Calu3 (cell line): Measurements from ENCODE around the gene TMC2. TPM values are rescaled to one million over a fixed set of nuclear protein-coding genes. Genes with fewer than 3 reads are reported as not detected.

Experiments used
- BruUV-seq: library from RNA; stranded (reverse); fragments of 400-500 nt; replicated peaks from 2 replicates; lab custom pipeline; 2021; lab: Mats Ljungman, UMichigan
- CTCF ChIA-PET: fragments of 300-600 bp; sonication (Branson Sonifier 250); formaldehyde crosslinking; loops from one replicate; lab custom pipeline; 2022; ENCODE audit warnings: antibody characterized with exemption; lab: Charles Lee
- DNase-seq: peaks from one replicate; pipeline ENCODE4 v3.0.0; 2022
- H3K27ac Mint-ChIP-seq: one replicate; pipeline ENCODE4 v1.8.0; 2022; ENCODE audit warnings: mixed read lengths; ENCODE audit not compliant: unreplicated experiment
- H3K27me3 Mint-ChIP-seq: one replicate; pipeline ENCODE4 v1.8.0; 2022; ENCODE audit warnings: mixed read lengths; ENCODE audit not compliant: unreplicated experiment
- H3K36me3 Mint-ChIP-seq: one replicate; pipeline ENCODE4 v1.8.0; 2022; ENCODE audit warnings: mild to moderate bottlenecking, moderate library complexity, mixed read lengths; ENCODE audit not compliant: insufficient read depth, unreplicated experiment
- H3K4me1 Mint-ChIP-seq: one replicate; pipeline ENCODE4 v1.8.0; 2022; ENCODE audit warnings: mild to moderate bottlenecking, low read depth, mixed read lengths; ENCODE audit not compliant: unreplicated experiment
- H3K4me3 Mint-ChIP-seq: one replicate; pipeline ENCODE4 v1.8.0; 2022; ENCODE audit warnings: mild to moderate bottlenecking, low read depth, moderate library complexity, mixed read lengths; ENCODE audit not compliant: unreplicated experiment
- H3K9me3 Mint-ChIP-seq: one replicate; pipeline ENCODE4 v1.8.0; 2022; ENCODE audit warnings: low read depth, mixed read lengths; ENCODE audit not compliant: unreplicated experiment
- CTCF ChIP-seq: fragments of 200-600 bp; IDR thresholded peaks from one replicate; pipeline ENCODE4 v1.8.0; 2022; ENCODE audit warnings: antibody characterized with exemption; ENCODE audit not compliant: unreplicated experiment
- intact Hi-C: fragments of 100-400 bp; cut with micrococcal nuclease; formaldehyde crosslinking; loops from one replicate; pipeline ENCODE4 v1.10.0; 2022; ENCODE audit not compliant: unreplicated experiment
- total RNA-seq: library from RNA; stranded (reverse); gene quantifications from 2 replicates; pipeline ENCODE4 v1.2.3, GENCODE V29; 2022

TMC2 gene
- total RNA-seq, 1 experiment from 2014 or later = not detected

DNA sequence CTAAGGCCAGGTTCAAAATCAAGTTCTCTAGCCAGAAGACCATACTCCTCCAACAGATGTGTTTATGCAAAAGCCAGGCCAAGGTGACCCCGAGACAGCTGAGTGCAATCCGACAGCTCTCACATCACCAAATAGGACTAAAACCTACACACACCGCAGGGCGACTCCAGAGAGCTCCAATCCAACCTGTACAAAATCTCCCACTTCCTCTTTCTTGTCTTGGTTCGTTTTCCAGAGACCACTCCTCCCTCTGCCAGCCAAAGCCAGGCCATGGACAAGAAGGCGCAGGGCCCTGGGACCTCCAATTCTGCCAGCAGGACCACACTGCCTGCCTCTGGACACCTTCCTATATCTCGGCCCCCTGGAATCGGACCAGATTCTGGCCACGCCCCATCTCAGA lies 104.5 kb downstream of the TMC2 start:
- CTCF ChIA-PET = no interaction called here
- BruUV-seq = no TSS peak
- no peaks in the 10 kb centered on the region for H3K9me3 Mint-ChIP-seq
- H3K4me3 Mint-ChIP-seq = no peak overlapping the region
- peaks cover 8% of the 10 kb centered on the region for H3K36me3 Mint-ChIP-seq
- H3K4me1 Mint-ChIP-seq = no peaks in the 10 kb centered on the region
- no peak overlapping the region for H3K27ac Mint-ChIP-seq
- TF ChIP-seq CTCF = no peak
- intact Hi-C loops = no loop called here
- no peak for DNase-seq
- no peaks in the 10 kb centered on the region for H3K27me3 Mint-ChIP-seq

DNA sequence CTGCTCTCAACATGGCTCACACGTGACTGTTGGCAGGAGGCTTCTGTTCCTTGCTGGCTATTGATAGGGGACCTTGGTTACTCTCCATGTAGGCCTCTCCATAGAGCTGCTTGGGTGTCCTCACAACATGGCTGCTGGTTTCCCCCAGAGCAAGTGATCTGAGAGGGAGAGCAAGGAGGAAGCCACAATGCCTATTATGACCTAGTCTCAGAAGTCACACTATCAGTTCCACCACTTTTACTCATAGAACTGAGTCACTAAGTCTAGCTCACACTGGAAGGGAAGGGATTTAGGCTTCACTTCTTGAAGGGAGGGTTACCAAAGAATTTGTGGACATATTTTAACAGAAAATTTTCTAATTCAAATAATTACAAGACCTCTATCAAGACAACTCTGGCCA lies 107.3 kb downstream of the TMC2 start:
- TF ChIP-seq CTCF = no peak
- Mint-ChIP-seq H3K36me3 (peaks cover 4% of the 10 kb centered on the region), H3K4me3 (no peak overlapping the region), H3K27ac (no peak overlapping the region), H3K9me3 (no peaks in the 10 kb centered on the region), H3K27me3 (no peaks in the 10 kb centered on the region), H3K4me1 (no peaks in the 10 kb centered on the region)
- no peak for DNase-seq
- BruUV-seq = no TSS peak
- CTCF ChIA-PET = no interaction called here
- intact Hi-C loops = no loop called here

- Mint-ChIP-seq H3K27me3 (no peaks in the 10 kb centered on the region), H3K4me1 (peaks cover 9% of the 10 kb centered on the region), H3K4me3 (peak within 1 kb of the TSS; percentile 81), H3K9me3 (no peaks in the 10 kb centered on the region), H3K36me3 (peaks cover 41% of the 10 kb centered on the region), H3K27ac (peak within 1 kb of the TSS; percentile 70)
- TSS peak; percentile 71 for BruUV-seq
- DNase-seq = peak; percentile 93
- intact Hi-C loops = no loop called here
- no peak for TF ChIP-seq CTCF
- CTCF ChIA-PET = interaction anchor here (0.6 to 1.0 kb wide), 5 partner anchors 12 to 333 kb away, joined by 3 to 5 read pairs (median 3); partner anchors contain the start of gene IDH3B
Measured at GRCh38 chr20:2651772-2652723, 115.7 kb downstream of the TMC2 start, which contains the start of gene NOP56. NOP56 (plus strand) TSS chr20:2652632; CDS start chr20:2652661, 29 bp downstream.

GRCh38 chr20:2652724-2653555 lies 116.6 kb downstream of the TMC2 start:
- intact Hi-C loops = no loop called here

More at GRCh38 chr20:2652724-2653555, 116.6 kb downstream of the TMC2 start:
- Mint-ChIP-seq H3K27ac (peak overlapping the region; percentile 70), H3K4me1 (peaks cover 9% of the 10 kb centered on the region), H3K36me3 (peaks cover 49% of the 10 kb centered on the region), H3K9me3 (no peaks in the 10 kb centered on the region), H3K4me3 (peak overlapping the region; percentile 81), H3K27me3 (no peaks in the 10 kb centered on the region)
- TF ChIP-seq CTCF = no peak
- CTCF ChIA-PET = interaction anchor here (1.0 kb wide), 1 partner anchor 11 kb away, joined by 3 read pairs; the partner anchor contains the start of gene IDH3B
- DNase-seq = no peak
- TSS peak; percentile 55 for BruUV-seq
